Prostate gland (tissue), 2 donors: ENCODE measurements around the gene WDR86. TPM values are rescaled to one million over a fixed set of nuclear protein-coding genes. Genes with fewer than 3 reads are reported as not detected.

Experiments
- DNase-seq: peaks from one replicate; pipeline ENCODE4 v3.0.0-alpha.2; 2019; ENCODE audit warnings: low spot score
- H3K27ac ChIP-seq, 2 donors: fragments of 200-600 bp; sonication (generic); 2 replicates each; pipeline ENCODE4 v1.5.1; 2017 to 2019
- H3K27me3 ChIP-seq: fragments of 200-600 bp; sonication (generic); replicated peaks from 2 replicates; pipeline ENCODE4 v1.5.1; 2019; ENCODE audit not compliant: insufficient read depth
- H3K36me3 ChIP-seq, 2 donors: fragments of 200-600 bp; sonication (generic); 1 replicate in 1 of 2; 2 replicates in 1 of 2; pipeline versions ENCODE4 v1.5.1 to v1.8.1; 2017 to 2019
- H3K4me1 ChIP-seq: fragments of 200-600 bp; sonication (generic); replicated peaks from 2 replicates; pipeline ENCODE4 v1.5.1; 2019
- H3K4me3 ChIP-seq, 2 donors: fragments of 200-600 bp; sonication (generic); 2 replicates each; pipeline ENCODE4 v1.5.1; 2017 to 2019
- H3K9me3 ChIP-seq: fragments of 200-600 bp; sonication (generic); 2 replicates; pipeline ENCODE4 v1.5.1; 2017
- CTCF ChIP-seq, 4 experiments: fragments of 200-600 bp in 2 of 4; fragments of 450-650 bp in 2 of 4; sonication (generic) in 2 of 4; IDR thresholded peaks; 1 replicate in 3 of 4; 2 replicates in 1 of 4; pipeline ENCODE4 v1.5.1; 2016 to 2019; ENCODE audit warnings: antibody characterized with exemption in 4 of 4, mild to moderate bottlenecking in 2 of 4, moderate library complexity in 2 of 4
- POLR2A ChIP-seq: fragments of 450-650 bp; IDR thresholded peaks from one replicate; pipeline ENCODE4 v1.6.1; 2016; ENCODE audit warnings: antibody characterized with exemption, mild to moderate bottlenecking
- POLR2AphosphoS5 ChIP-seq: sonication (generic); formaldehyde crosslinking; IDR thresholded peaks from one replicate; pipeline ENCODE4 v1.6.1; 2017; ENCODE audit warnings: antibody characterized with exemption
- WGBS: methylation state at CpG from one replicate; pipeline ENCODE4 v1.1.5; 2018; 5-methylcytosine and 5-hydroxymethylcytosine counted together
- intact Hi-C: fragments of 100-400 bp; cut with DNase I; formaldehyde crosslinking; loops from one replicate; pipeline ENCODE4 v1.14.2; 2022
- total RNA-seq, 2 donors: library from RNA; depleted of rRNA; stranded (reverse); fragments of >200 nt; gene quantifications; one replicate each; pipeline ENCODE4 v1.1.0, GENCODE V29; 2016

Gene WDR86
- total RNA-seq, 2 donors from 2014 or later: 3.6 to 12.8 TPM

- H3K4me1 ChIP-seq: peaks cover 8% of the 10 kb centered on the region
- no peaks in the 10 kb centered on the region for H3K9me3 ChIP-seq
- intact Hi-C loops: no loop called here
- no peak overlapping the region for H3K27ac ChIP-seq
- TF ChIP-seq POLR2AphosphoS5 (no peak), CTCF (IDR thresholded peaks at IDR 0.05) (no peak), POLR2A (no peak)
- H3K4me3 ChIP-seq: peak overlapping the region in 1 of 2 donors; percentile 40
- no peak for DNase-seq
- peaks cover 13% of the 10 kb centered on the region for H3K27me3 ChIP-seq
- H3K36me3 ChIP-seq: no peaks in the 10 kb centered on the region
- WGBS: 83% methylated on average over 7 of the region's 7 CpGs
Measured at GRCh38 chr7:151408498-151408838, 1.4 kb downstream of the WDR86 start.

GRCh38 chr7:151406886-151407583, 2.8 kb downstream of the WDR86 start:
- TF ChIP-seq CTCF (IDR thresholded peaks at IDR 0.05) (no peak), POLR2AphosphoS5 (no peak), POLR2A (no peak)
- no peak overlapping the region for H3K27ac ChIP-seq
- peaks cover 8% of the 10 kb centered on the region for H3K4me1 ChIP-seq
- DNase-seq: no peak
- intact Hi-C loops: no loop called here
- no peaks in the 10 kb centered on the region for H3K9me3 ChIP-seq
- no peak overlapping the region for H3K4me3 ChIP-seq
- no peaks in the 10 kb centered on the region for H3K36me3 ChIP-seq
- WGBS: 89% methylated on average over 9 of the region's 9 CpGs
- H3K27me3 ChIP-seq: peaks cover 13% of the 10 kb centered on the region

GRCh38 chr7:151406051-151406875, 3.6 kb downstream of the WDR86 start:
- 95% methylated on average over 24 of the region's 24 CpGs for WGBS
- no peak for DNase-seq
- TF ChIP-seq CTCF (IDR thresholded peaks at IDR 0.05) (no peak), POLR2AphosphoS5 (no peak)
- Histone ChIP-seq H3K9me3 (no peaks in the 10 kb centered on the region), H3K27me3 (peaks cover 13% of the 10 kb centered on the region), H3K4me3 (no peak overlapping the region), H3K27ac (no peak overlapping the region), H3K36me3 (no peaks in the 10 kb centered on the region), H3K4me1 (peaks cover 8% of the 10 kb centered on the region)
- intact Hi-C loops: no loop called here

- H3K27me3 ChIP-seq: peaks cover 13% of the 10 kb centered on the region
- H3K9me3 ChIP-seq: no peaks in the 10 kb centered on the region
- no peak overlapping the region for H3K27ac ChIP-seq
- intact Hi-C loops: no loop called here
- H3K4me3 ChIP-seq: no peak overlapping the region
- TF ChIP-seq POLR2A (no peak), CTCF (IDR thresholded peaks at IDR 0.05) (no peak), POLR2AphosphoS5 (no peak)
- peaks cover 8% of the 10 kb centered on the region for H3K4me1 ChIP-seq
- DNase-seq: no peak
- no peaks in the 10 kb centered on the region for H3K36me3 ChIP-seq
- whole genome bisulfite sequencing: 95% methylated on average over 10 of the region's 10 CpGs
Measured at GRCh38 chr7:151405588-151405987, 4.2 kb downstream of the WDR86 start.
